ENCODE measurements around the gene SIPA1L3.

GRCh38 chr19:38197937-38198704 lies 291.1 kb downstream of the SIPA1L3 start:
- TF ChIP-seq CTCF (IDR thresholded peaks at IDR 0.05; ENCODE audit: insufficient read depth, low read depth, low read length), result no peak
- TF ChIP-seq EZH2 (IDR thresholded peaks at IDR 0.05; ENCODE audit: insufficient read depth, low read length), result no peak
